Chondrocyte (in vitro differentiated cells): ENCODE data around the gene ZNF337. TPM values are rescaled to one million over a fixed set of nuclear protein-coding genes. Genes with fewer than 3 reads are reported as not detected.
A peak's percentile ranks its signal among the peaks of the same experiment; 100 is the strongest.
"Not testable (repeated sequence)": the region's sequence is repeated elsewhere in the genome, so short reads cannot be mapped to it uniquely, and the experiment has no call there.

Experiments
- DNase-seq: peaks from one replicate; pipeline ENCODE4 v3.0.0; 2021; ENCODE audit warnings: mixed read lengths, low spot score
- H3K27ac Mint-ChIP-seq: one replicate; pipeline ENCODE4 v1.8.0; 2021; ENCODE audit warnings: mild to moderate bottlenecking, moderate library complexity, mixed read lengths; ENCODE audit not compliant: unreplicated experiment
- H3K27me3 Mint-ChIP-seq: 2 replicates; pipeline ENCODE4 v1.8.0; 2021; ENCODE audit warnings: low read depth, mixed read lengths
- H3K36me3 Mint-ChIP-seq: 2 replicates; pipeline ENCODE4 v1.8.0; 2021; ENCODE audit warnings: low read depth, mixed read lengths
- H3K4me1 Mint-ChIP-seq: 2 replicates; pipeline ENCODE4 v1.8.0; 2021; ENCODE audit warnings: low read depth, mild to moderate bottlenecking, mixed read lengths
- H3K4me3 Mint-ChIP-seq: one replicate; pipeline ENCODE4 v1.8.0; 2021; ENCODE audit warnings: mild to moderate bottlenecking, moderate library complexity, mixed read lengths; ENCODE audit not compliant: unreplicated experiment
- H3K9me3 Mint-ChIP-seq: 2 replicates; pipeline ENCODE4 v1.8.0; 2021; ENCODE audit warnings: low read depth, mixed read lengths
- total RNA-seq: library from RNA; stranded (reverse); gene quantifications from 3 replicates; pipeline ENCODE4 v1.2.1, GENCODE V29; 2021
- TF ChIP-seq, protein P1 (sequence below): fragments of 200-600 bp; sonication (generic); IDR thresholded peaks from 2 replicates; pipeline ENCODE4 v1.5.0; 2021; ENCODE audit warnings: antibody characterized with exemption, mild to moderate bottlenecking, moderate library complexity

ZNF337 gene
- total RNA-seq, 1 donor from 2014 or later: 11.2 TPM

DNA sequence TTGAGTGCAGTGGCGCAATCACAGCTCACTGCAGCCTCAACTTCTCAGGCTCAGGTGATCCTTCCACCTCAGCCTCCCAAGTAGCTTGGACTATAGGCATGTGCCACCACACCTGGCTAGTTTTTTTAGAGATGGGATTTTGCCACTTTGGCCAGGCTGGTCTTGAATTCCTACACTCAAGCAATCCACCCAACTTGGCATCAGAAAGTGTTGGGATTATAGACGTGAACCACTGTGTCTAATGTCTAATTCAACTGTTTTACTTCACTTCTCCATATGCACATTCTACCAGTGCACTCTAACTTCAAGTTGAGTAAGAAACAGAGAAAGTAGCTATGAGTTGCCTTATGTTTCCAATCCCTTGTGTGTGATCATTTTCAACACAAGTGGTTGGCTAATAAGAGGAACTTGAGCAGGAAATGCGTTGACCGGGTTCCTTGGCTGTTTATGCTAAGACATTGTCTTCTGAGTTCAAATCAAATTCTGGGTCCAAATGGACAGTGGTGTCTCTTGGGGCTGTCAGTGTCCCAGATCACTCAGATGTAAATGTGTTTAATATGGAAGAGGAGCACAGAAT, 23.9 kb downstream of the ZNF337 start:
- H3K36me3 Mint-ChIP-seq: peaks cover 39% of the 10 kb centered on the region

DNA sequence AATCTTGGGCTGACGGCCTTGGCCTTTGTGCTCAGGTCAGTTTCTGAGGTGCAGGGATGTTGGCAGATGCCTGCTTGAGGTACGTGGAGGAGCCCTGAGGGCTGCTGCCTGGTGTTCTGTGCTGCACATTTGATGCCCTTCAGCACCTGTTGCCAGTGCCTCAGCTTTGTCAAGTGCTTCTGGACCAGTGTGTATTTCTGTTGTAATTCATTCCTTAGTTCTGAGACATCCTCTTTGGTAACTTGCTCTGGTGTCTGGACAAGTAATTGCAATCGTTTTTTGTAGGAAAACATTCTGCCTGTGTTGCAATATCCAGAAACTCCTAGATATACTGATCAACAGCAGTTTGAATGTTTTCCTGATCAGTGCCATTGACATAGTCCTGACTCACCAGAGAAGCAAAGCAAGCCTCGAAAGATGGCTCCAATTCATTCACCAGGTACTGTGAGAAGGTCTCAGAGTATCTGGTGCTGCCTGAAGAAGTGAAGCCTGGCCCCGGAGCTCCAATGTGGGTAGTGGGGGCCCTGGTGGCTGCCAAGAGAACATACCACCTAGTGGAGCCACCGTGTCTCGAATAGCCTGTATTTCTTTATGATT, 26.7 kb downstream of the ZNF337 start:
- H3K4me3 Mint-ChIP-seq: no peak overlapping the region
- H3K36me3 Mint-ChIP-seq: peaks cover 14% of the 10 kb centered on the region
- no peaks in the 10 kb centered on the region for H3K9me3 Mint-ChIP-seq
- H3K4me1 Mint-ChIP-seq: peaks cover 6% of the 10 kb centered on the region
- TF ChIP-seq, protein P1, sequence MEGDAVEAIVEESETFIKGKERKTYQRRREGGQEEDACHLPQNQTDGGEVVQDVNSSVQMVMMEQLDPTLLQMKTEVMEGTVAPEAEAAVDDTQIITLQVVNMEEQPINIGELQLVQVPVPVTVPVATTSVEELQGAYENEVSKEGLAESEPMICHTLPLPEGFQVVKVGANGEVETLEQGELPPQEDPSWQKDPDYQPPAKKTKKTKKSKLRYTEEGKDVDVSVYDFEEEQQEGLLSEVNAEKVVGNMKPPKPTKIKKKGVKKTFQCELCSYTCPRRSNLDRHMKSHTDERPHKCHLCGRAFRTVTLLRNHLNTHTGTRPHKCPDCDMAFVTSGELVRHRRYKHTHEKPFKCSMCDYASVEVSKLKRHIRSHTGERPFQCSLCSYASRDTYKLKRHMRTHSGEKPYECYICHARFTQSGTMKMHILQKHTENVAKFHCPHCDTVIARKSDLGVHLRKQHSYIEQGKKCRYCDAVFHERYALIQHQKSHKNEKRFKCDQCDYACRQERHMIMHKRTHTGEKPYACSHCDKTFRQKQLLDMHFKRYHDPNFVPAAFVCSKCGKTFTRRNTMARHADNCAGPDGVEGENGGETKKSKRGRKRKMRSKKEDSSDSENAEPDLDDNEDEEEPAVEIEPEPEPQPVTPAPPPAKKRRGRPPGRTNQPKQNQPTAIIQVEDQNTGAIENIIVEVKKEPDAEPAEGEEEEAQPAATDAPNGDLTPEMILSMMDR: peak; percentile 37
- DNase-seq: no peak
- H3K27me3 Mint-ChIP-seq: no peaks in the 10 kb centered on the region
- no peak overlapping the region for H3K27ac Mint-ChIP-seq

More for the DNA sequence above, 23.9 kb downstream of the ZNF337 start:
- TF ChIP-seq, protein P1: no peak
- Mint-ChIP-seq H3K4me3 (no peak overlapping the region), H3K27ac (no peak overlapping the region), H3K27me3 (no peaks in the 10 kb centered on the region), H3K9me3 (no peaks in the 10 kb centered on the region), H3K4me1 (peaks cover 15% of the 10 kb centered on the region)
- no peak for DNase-seq

DNA sequence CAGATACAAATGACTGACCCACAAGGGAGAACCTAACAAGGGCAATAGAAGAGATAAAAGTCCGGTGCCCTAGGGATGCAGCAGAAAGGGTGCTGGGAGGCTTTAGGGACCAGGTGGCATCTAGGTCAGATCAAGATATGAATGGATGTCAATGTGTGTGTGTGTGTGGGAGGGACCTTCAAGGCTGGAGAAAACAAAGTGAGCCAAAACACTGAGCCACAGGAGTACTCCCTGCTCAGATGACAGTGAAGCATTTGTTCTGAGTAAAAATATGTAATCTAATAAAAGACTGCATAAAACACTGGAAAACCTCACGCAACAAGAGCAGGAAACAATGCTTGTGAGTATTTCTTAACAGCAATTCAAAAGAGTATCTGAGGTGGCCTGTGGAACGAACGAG, 28.2 kb downstream of the ZNF337 start:
- Mint-ChIP-seq H3K4me3 (no peak overlapping the region), H3K4me1 (peaks cover 6% of the 10 kb centered on the region), H3K27me3 (no peaks in the 10 kb centered on the region), H3K9me3 (no peaks in the 10 kb centered on the region), H3K27ac (no peak overlapping the region), H3K36me3 (peaks cover 4% of the 10 kb centered on the region)
- TF ChIP-seq, protein P1: no peak
- no peak for DNase-seq

DNA sequence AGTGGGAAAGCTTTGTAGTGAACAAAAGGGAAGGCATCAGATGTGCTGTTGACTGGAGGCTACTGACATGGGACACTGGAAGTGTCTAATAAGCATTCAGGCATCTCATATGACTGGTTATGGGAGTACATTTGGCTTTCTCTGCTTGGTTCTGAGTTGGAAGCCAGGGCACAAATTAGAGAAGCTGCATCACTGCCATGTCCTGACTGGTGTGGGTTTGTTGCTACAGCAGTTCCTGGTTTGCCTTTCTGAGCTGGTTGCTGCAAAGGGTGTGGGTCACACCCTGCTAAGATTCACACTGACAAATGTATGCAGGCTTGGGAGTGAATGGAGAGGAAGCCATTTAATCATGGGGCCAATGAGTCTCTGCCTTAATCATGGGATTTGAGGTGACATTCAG, 36.7 kb downstream of the ZNF337 start:
- H3K4me3 Mint-ChIP-seq: no peak overlapping the region
- H3K4me1 Mint-ChIP-seq: no peaks in the 10 kb centered on the region
- TF ChIP-seq, protein P1: no peak

DNA sequence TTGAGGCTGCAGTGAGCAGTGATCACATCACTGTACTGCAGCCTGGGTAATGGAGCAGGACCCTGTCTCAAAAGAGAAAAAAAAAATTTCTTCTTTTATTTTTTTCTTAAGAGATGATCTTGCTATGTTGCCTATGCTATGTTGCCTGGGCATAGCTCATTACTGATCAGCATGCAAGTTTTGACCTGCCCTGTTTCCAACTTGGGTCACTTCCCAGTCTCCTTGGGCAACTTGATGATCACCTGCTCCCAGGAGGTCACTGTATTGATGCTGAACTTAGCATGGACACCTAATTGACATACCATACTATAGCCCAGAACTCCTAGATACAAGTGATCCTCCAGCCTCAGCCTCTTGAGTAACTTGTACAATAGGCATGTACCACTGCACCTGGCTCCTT, 42.2 kb downstream of the ZNF337 start:
- H3K27ac Mint-ChIP-seq: no peak overlapping the region
- H3K36me3 Mint-ChIP-seq: peaks cover 6% of the 10 kb centered on the region
- H3K4me1 Mint-ChIP-seq: no peaks in the 10 kb centered on the region
- TF ChIP-seq, protein P1: no peak
- DNase-seq: no peak
- H3K4me3 Mint-ChIP-seq: no peak overlapping the region
- no peaks in the 10 kb centered on the region for H3K27me3 Mint-ChIP-seq
- peaks cover 3% of the 10 kb centered on the region for H3K9me3 Mint-ChIP-seq

More for the DNA sequence above, 36.7 kb downstream of the ZNF337 start:
- no peaks in the 10 kb centered on the region for H3K27me3 Mint-ChIP-seq
- no peak overlapping the region for H3K27ac Mint-ChIP-seq
- peaks cover 2% of the 10 kb centered on the region for H3K36me3 Mint-ChIP-seq
- DNase-seq: no peak
- no peaks in the 10 kb centered on the region for H3K9me3 Mint-ChIP-seq

DNA sequence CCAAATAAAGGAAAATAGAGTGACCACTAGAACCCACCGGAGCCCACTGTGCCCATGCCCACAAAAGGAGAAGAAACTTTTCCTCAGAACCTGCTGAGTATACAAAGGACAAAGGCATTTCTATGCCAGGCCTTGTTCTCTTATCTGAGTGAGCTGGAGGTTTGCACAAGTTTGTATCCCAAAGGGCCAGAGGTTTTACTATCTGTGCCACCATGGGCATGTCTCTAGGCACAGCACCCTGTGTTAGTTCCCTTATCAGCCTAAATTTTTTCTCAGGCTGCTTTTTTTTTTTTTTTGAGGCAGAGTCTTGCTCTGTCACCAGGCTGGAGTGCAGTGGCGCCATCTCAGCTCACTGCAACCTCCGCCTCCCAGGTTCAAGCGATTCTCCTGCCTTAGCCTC, 43.8 kb downstream of the ZNF337 start:
- DNase-seq, H3K4me1 Mint-ChIP-seq, H3K27ac Mint-ChIP-seq, H3K36me3 Mint-ChIP-seq, H3K4me3 Mint-ChIP-seq, H3K27me3 Mint-ChIP-seq, H3K9me3 Mint-ChIP-seq: not testable (repeated sequence)
